Effector memory CD8-positive, alpha-beta T cell (primary cell): ENCODE measurements around the gene TDRD7.

Source experiments
- ATAC-seq: fragments of 150-1000 bp; cut with Tn5 transposase; replicated peaks from 2 replicates; pipeline ENCODE4 v1.10.0; 2021; ENCODE audit warnings: mild to moderate bottlenecking, moderate library complexity
- DNase-seq, 3 experiments: peaks; one replicate each; pipeline ENCODE4 v3.0.0; 2021
- H3K27ac Mint-ChIP-seq, 2 donors: one replicate each; pipeline ENCODE4 v1.8.0; 2022; ENCODE audit warnings: mild to moderate bottlenecking in 2 of 2, mixed read lengths in 2 of 2, moderate library complexity in 2 of 2
- H3K27me3 Mint-ChIP-seq, 2 donors: one replicate each; pipeline ENCODE4 v1.8.0; 2022; ENCODE audit warnings: mixed read lengths in 2 of 2
- H3K36me3 Mint-ChIP-seq: one replicate; pipeline ENCODE4 v1.8.0; 2022; ENCODE audit warnings: mild to moderate bottlenecking, moderate library complexity, mixed read lengths; ENCODE audit not compliant: insufficient read depth
- H3K4me1 Mint-ChIP-seq, 2 donors: one replicate each; pipeline ENCODE4 v1.8.0; 2022; ENCODE audit warnings: low read depth in 2 of 2, mixed read lengths in 2 of 2
- H3K4me3 Mint-ChIP-seq, 2 donors: one replicate each; pipeline ENCODE4 v1.8.0; 2022; ENCODE audit warnings: mild to moderate bottlenecking in 2 of 2, mixed read lengths in 2 of 2, moderate library complexity in 2 of 2
- H3K9me3 Mint-ChIP-seq, 2 donors: one replicate each; pipeline ENCODE4 v1.8.0; 2022; ENCODE audit warnings: mixed read lengths in 2 of 2

The TDRD7 gene

DNA sequence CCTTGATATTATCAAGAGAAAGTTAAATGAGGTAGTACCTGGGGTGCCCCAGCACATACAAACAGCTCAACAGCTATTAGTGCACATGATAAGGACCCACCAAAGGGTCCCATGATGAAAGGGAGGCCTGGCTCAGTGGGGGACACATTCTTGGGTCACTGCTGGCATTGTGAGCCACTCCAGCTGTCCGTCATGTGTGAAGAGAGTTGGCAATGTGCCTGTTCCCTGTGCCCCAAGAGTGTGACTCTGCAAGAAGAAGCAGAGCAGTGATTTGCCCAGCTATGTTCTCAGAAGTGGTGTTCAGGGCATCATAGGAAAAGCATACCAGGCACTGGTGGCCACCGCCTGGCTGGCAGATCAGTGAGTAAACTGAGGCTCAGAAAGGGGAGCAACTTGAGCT is 37.1 kb upstream of the TDRD7 start:
- Mint-ChIP-seq H3K27ac (no peak overlapping the region), H3K4me3 (no peak overlapping the region), H3K36me3 (no peaks in the 10 kb centered on the region), H3K4me1 (no peaks in the 10 kb centered on the region), H3K27me3 (no peaks in the 10 kb centered on the region), H3K9me3 (peaks cover 0 to under 1% of the 10 kb centered on the region in 2 donors)
- DNase-seq (no peak), ATAC-seq (no peak)

DNA sequence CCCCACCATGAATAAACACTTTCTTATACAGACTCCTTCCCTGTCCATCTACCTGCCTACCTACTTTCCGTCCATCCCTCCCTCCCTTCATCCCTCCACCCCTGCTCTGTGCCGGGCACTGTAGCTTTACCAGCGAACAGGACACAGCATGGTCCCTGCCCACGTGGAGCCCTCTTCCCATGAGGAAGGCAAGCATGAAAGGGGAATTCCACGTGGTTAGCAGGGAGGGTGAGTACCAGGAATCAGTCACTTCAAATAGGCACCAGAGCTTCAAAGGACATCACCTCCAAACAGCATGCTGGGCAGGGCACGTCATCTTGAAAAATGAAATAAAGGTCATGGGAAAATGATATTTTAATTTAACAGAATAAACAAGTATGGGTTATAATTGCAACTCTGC is 35.0 kb upstream of the TDRD7 start:
- H3K9me3 Mint-ChIP-seq: no peaks in the 10 kb centered on the region
- no peak for DNase-seq
- no peaks in the 10 kb centered on the region for H3K27me3 Mint-ChIP-seq
- no peak for ATAC-seq
- no peaks in the 10 kb centered on the region for H3K36me3 Mint-ChIP-seq
- H3K4me1 Mint-ChIP-seq: no peaks in the 10 kb centered on the region
- no peak overlapping the region for H3K27ac Mint-ChIP-seq
- H3K4me3 Mint-ChIP-seq: no peak overlapping the region

DNA sequence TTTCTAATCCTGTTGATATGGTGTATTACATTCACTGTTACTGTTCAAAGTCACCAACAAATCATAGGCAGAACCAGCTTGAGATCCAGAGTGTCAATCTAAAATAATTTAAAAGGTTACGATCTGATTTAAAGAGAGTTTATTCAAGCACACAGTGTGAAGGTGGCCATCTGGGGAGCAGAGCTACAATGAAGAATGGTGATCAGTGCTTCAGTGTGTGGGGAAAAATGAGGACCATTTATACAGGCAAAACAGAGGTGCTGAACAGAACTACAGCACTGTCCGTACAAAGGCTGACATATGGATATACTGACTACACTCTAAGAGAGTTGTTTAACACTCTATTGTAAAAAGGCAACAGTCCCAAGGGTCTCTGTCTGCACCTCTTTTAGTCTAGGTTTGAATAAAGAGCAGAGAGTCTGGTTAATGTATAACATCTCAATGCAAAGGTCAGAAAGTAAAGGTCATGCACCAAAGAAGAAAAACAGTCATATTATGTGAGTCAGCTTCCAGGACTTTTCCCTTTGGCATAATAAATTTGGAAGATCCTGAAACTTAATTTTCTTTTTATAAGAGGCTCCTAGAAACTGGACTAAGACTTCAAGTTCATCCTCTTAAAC is 29.7 kb upstream of the TDRD7 start:
- ATAC-seq (no peak), DNase-seq (no peak)
- Mint-ChIP-seq H3K27ac (no peak overlapping the region), H3K9me3 (no peaks in the 10 kb centered on the region), H3K36me3 (peaks cover 5% of the 10 kb centered on the region), H3K27me3 (peaks cover 6 to 17% of the 10 kb centered on the region in 2 donors), H3K4me1 (peaks cover 0 to 6% of the 10 kb centered on the region in 2 donors), H3K4me3 (no peak overlapping the region)

DNA sequence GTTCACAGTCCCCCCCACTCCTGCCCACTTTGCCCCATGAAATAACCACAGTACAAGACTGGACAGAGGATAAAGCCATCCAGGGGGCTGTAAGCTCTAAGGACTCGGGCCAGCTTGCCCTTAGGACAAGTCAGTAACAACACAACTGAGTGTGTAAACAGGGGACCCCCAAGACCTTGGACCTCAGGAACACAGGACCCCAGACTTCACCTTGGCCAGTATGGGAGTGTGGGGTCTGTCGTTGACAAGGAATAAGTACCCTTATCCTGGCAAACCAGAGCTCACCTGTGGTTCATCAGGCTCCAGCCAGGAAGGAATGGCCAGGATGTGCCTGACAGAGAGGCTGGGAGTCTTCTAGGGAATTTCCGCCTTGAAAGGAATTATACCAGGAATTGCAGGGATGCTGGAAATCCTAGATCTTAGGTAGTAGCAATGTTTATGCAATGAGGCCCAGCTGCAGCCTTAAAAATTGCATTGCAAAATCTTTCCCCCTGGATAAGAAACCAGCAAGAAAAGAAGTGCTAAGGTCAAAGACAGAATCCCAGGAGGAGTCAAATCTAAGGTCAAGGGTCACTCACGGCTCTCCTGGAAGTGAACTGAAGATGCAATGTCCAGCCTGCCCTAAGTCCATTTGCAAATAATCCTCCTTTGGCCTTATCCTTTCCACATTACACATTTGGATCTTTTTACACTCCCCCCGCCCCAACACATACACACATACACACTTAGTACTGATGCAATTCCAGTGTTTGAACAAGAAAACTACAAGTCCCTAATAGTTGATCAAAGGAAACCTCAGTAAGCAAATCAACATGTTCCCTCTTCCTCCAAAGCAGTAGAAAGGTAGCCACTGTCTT is 27.3 kb upstream of the TDRD7 start:
- ATAC-seq (no peak), DNase-seq (no peak)
- Mint-ChIP-seq H3K9me3 (no peaks in the 10 kb centered on the region), H3K4me1 (peaks cover 0 to 18% of the 10 kb centered on the region in 2 donors), H3K27ac (no peak overlapping the region), H3K36me3 (peaks cover 6% of the 10 kb centered on the region), H3K27me3 (peaks cover 13 to 36% of the 10 kb centered on the region in 2 donors), H3K4me3 (no peak overlapping the region)

DNA sequence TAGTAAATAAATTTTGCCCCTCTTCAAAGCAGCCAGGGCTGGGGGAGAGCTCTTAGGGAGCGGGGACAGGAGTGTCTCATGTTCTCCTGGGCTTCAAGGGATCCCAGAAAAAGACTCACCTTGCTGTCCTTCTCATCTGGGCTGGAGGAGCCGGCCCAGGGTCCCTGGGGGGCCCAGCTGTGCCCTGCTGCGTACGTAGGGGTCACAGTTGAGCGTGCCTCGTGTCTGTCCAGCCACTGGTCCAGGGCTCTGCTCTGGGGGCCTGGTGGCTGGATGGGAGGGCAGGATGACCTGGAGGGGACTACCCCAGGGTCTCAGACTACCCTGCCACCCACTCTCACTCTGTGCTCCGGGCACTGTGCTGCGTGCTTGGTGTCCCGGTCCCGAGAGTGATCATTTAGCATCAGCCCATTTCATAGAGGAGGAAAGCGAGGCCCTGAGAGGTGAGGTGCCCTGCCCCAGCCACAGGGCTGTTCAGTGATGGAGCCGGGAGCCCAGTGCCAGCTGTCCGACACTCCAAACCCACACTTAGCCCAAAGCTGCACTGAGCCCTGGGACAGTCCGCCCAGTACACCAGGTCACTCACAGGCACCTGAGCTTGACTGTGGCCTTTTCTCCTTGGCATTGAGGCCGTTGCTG is 26.2 kb upstream of the TDRD7 start:
- peaks cover 6% of the 10 kb centered on the region for H3K36me3 Mint-ChIP-seq
- peaks cover 0 to 18% of the 10 kb centered on the region in 2 donors for H3K4me1 Mint-ChIP-seq
- ATAC-seq: no peak
- H3K27me3 Mint-ChIP-seq: peaks cover 13 to 43% of the 10 kb centered on the region in 2 donors
- H3K27ac Mint-ChIP-seq: no peak overlapping the region
- H3K9me3 Mint-ChIP-seq: no peaks in the 10 kb centered on the region
- DNase-seq: no peak
- no peak overlapping the region for H3K4me3 Mint-ChIP-seq

DNA sequence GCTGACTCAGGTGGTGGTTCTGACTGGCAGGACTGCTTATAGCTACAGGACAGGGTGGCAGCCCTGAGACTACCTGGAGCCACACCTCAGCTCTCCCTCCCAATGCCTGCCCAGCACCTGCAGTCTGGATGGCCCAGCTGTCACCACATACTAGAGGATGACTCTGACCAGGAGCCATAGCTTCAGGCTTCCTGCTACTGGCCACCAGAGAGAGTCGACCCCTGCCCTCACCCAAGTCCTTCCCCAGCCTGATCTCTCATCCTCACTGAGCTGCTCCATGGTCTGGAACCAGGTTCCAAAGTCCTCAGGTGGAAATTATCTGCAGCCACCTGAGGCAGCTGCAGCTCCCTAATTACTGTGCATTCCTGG is 25.6 kb upstream of the TDRD7 start:
- Mint-ChIP-seq H3K4me3 (no peak overlapping the region), H3K27ac (no peak overlapping the region), H3K4me1 (peaks cover 0 to 18% of the 10 kb centered on the region in 2 donors), H3K36me3 (peaks cover 6% of the 10 kb centered on the region), H3K9me3 (no peaks in the 10 kb centered on the region), H3K27me3 (peaks cover 13 to 44% of the 10 kb centered on the region in 2 donors)
- DNase-seq (no peak), ATAC-seq (no peak)

DNA sequence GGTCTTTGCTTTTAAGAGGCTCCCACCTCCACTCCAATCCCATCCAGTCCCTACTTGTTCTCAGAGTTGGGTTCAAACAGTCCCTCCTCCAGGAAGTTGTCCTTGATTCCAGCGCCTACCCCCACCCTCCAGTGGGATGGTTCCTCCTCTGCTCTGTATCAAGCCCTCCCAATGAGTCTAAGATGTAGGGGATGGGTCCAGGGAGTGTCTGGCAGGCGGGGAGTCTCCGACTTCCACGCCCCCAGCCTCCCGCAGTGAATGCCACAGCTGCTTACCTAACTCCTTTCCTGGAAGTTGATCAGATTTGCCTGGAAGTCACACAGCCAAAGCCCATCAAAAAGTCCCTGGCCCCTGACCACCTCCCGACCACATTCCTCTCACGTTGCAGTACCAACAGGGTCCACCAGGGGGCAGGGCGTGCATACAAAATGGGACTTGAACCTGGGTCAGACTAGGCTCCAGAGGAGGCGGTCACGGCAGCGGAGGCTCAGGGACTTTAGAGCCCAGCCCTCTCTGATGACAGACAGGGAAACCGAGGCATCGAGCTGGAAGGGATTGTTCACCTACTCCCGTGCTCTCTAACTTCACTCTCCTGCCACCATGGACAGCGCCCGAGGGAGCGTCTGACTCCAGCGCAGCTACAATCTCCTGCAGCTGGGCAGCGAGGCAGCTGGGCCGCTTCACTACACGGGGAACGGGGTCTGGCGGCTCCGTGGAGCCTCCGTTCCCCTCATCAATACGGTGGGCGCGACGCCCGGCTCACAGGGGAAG is 25.0 kb upstream of the TDRD7 start:
- H3K36me3 Mint-ChIP-seq: peaks cover 8% of the 10 kb centered on the region
- H3K4me1 Mint-ChIP-seq: peaks cover 0 to 18% of the 10 kb centered on the region in 2 donors
- peaks cover 13 to 51% of the 10 kb centered on the region in 2 donors for H3K27me3 Mint-ChIP-seq
- peak overlapping the region in 1 of 2 donors; percentile 17 for H3K4me3 Mint-ChIP-seq
- DNase-seq (peak; percentile 71 to 75 (median 72)), ATAC-seq (peak; percentile 74)
- peak overlapping the region in 1 of 2 donors; percentile 72 for H3K27ac Mint-ChIP-seq
- no peaks in the 10 kb centered on the region for H3K9me3 Mint-ChIP-seq

DNA sequence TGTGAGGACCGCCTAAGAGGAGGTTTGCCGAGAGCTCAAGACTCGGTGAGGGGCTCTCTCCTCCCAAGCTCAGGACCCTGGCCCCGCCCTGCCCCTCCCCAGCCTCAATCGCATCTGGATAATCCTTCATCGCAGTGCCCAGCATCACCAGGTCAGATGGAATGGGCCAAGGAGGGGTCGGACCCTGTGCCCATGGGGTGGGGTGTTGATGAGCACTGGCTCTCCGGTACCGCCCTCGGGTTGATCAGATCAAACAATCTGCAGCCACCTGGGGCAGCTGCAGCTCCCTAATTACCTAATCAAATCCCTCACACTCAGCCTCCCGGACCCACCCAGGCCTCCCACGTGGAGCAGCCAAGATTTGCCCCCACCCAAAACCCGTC is 24.4 kb upstream of the TDRD7 start:
- no peak for ATAC-seq
- Mint-ChIP-seq H3K4me3 (peak overlapping the region in 1 of 2 donors; percentile 17), H3K27me3 (peaks cover 13 to 53% of the 10 kb centered on the region in 2 donors), H3K4me1 (peaks cover 0 to 18% of the 10 kb centered on the region in 2 donors), H3K27ac (no peak overlapping the region), H3K9me3 (no peaks in the 10 kb centered on the region), H3K36me3 (peaks cover 10% of the 10 kb centered on the region)
- DNase-seq: no peak

DNA sequence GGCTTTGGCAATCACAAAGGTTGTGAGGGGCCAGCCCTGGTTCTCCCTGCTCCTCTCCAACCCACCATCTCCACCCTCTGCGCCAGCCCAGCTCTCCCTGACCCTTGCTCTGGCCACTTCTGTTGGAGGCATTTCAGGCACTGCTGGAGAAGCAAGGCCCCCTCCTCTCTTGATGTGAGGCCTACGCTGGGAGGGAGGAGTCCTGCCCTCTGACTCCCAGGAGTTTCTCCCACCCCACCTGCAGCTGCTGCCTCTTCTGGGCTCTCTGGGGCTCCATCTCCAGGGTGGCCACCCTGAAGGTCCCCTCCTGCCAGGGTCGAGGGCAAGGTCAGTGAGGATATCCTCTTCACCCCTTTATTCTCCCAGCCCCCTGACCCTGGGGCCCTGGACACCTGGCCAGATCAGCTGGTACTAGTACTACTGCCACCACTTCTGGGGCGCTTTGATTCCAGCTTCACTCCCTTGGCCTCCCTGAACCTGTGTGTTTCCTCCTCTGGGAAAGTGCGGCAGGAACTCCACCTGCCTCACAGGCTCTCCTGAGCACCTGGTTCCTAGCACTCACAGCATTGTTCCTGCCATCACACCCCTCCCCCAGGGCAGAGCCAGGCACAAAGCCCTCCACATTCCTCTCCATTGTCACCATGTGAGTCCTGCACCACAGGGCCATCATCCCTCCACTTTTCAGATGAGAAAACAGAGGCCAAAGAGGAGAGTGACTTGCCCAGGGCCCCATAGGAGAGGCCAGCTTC is 23.8 kb upstream of the TDRD7 start:
- no peak for DNase-seq
- Mint-ChIP-seq H3K9me3 (no peaks in the 10 kb centered on the region), H3K27me3 (peaks cover 13 to 53% of the 10 kb centered on the region in 2 donors), H3K4me3 (peak overlapping the region in 1 of 2 donors; percentile 26), H3K4me1 (peaks cover 0 to 18% of the 10 kb centered on the region in 2 donors), H3K27ac (no peak overlapping the region), H3K36me3 (peaks cover 10% of the 10 kb centered on the region)
- no peak for ATAC-seq

DNA sequence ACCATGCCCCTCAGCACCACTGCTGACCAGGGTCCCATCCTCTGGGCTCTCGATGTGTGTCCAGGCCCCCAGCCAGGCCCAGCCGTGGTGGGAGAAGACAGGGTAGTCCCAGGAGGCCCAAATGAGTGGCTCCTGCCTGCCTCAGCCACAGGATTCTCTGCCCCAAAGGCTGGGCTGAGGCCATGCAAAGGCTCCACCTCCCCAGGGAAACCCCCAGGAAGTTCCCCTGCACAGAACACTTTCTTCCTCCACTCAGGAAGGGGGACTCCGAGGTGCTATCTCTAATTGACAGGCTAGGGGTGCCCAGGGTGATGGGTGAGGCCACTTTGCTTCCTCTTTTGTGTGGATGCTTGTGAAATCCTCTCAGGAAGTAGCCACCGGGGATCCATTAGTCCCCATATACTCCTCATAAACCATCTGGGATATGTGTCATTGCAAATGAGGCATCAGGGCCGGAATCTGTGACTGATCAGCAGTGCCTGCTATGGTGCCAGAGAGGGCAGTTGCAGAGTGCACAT is 23.1 kb upstream of the TDRD7 start:
- DNase-seq (no peak), ATAC-seq (peak; percentile 67)
- Mint-ChIP-seq H3K27ac (no peak overlapping the region), H3K27me3 (peaks cover 13 to 53% of the 10 kb centered on the region in 2 donors), H3K9me3 (no peaks in the 10 kb centered on the region), H3K36me3 (peaks cover 10% of the 10 kb centered on the region), H3K4me1 (peaks cover 0 to 18% of the 10 kb centered on the region in 2 donors), H3K4me3 (no peak overlapping the region)

DNA sequence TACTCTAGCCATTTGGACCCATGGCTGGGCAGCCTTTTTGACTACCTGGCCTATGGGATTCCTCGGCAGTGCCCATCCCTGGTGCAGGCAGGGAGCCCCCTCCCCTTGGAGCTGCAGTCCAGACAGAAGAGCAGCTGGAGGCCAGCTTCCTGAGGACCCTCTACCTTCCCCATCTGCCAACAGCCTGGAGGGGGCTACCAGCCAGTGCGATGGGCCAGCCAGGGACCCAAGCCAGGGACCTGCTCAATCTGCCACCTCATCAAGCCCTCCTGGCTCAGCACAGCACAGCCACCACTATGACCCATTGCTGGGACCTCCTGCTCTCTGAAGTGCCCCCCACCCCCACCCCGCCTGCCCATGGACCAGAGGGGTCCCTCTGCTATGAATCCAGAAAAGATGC is 22.6 kb upstream of the TDRD7 start:
- peaks cover 13 to 53% of the 10 kb centered on the region in 2 donors for H3K27me3 Mint-ChIP-seq
- DNase-seq (no peak), ATAC-seq (no peak)
- no peaks in the 10 kb centered on the region for H3K9me3 Mint-ChIP-seq
- H3K27ac Mint-ChIP-seq: no peak overlapping the region
- no peak overlapping the region for H3K4me3 Mint-ChIP-seq
- H3K36me3 Mint-ChIP-seq: peaks cover 10% of the 10 kb centered on the region
- H3K4me1 Mint-ChIP-seq: peaks cover 0 to 18% of the 10 kb centered on the region in 2 donors

DNA sequence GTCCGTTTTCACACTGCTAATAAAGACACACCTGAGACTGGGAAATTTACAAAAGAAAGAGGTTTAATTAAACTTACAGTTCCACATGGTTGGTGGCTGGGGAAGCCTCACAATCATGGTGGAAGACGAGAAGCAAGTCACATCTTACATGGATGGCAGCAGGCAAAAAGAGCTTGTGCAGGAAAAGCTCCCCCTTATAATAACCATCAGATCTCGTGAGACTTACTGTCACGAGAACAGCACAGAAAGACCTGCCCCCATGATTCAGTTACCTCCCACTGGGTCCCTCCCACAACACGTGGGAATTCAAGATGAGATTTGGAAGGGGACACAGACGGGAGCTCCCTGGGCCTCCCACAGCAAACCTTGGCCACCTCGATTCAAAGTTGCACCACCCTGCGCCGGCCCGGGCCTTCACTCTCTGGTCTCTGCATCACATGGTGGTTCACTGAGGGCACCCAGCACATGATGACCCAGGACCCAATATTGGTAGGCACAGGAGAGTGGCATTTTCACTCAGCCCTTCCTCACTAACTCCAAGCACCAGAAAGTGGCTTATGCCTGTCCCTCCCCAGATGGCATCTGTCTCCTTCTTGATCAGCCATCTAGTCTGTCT is 21.0 kb upstream of the TDRD7 start:
- ATAC-seq (no peak), DNase-seq (no peak)
- Mint-ChIP-seq H3K4me1 (peaks cover 0 to 18% of the 10 kb centered on the region in 2 donors), H3K27me3 (peaks cover 13 to 49% of the 10 kb centered on the region in 2 donors), H3K27ac (no peak overlapping the region), H3K9me3 (no peaks in the 10 kb centered on the region), H3K4me3 (no peak overlapping the region), H3K36me3 (peaks cover 10% of the 10 kb centered on the region)
